Measurements from ENCODE around the gene DLG3. TPM values are rescaled to one million over a fixed set of nuclear protein-coding genes. Genes with fewer than 3 reads are reported as not detected.

Gene DLG3
- total RNA-seq, 1 donor from 2014 or later = 41.8 TPM

DNA sequence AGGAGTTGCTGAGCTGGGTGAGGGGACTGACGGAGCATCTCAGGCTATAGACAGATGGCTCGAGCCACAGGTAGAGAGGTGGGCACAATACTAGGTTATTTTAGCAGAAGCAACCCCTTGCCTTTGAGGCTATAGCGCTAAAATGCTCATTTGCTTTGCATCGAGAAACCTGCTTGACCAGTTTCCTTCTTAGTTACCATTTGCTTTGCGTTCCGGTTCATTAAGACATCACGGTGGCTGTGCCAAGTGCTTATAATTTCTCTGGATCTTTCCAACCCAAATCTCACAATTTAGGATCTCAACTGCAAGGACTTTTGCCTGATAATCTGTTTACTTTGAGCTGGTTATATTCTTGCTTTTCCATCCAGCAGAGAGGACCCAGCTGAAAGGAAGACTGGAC lies 40.8 kb downstream of the DLG3 start:
- Mint-ChIP-seq H3K9me3 (no peaks in the 10 kb centered on the region), H3K4me1 (ENCODE audit: unreplicated experiment) (peaks cover 13% of the 10 kb centered on the region), H3K27ac (no peak overlapping the region), H3K4me3 (no peak overlapping the region), H3K27me3 (no peaks in the 10 kb centered on the region), H3K36me3 (peaks cover 15% of the 10 kb centered on the region)
- TF ChIP-seq, protein P1, sequence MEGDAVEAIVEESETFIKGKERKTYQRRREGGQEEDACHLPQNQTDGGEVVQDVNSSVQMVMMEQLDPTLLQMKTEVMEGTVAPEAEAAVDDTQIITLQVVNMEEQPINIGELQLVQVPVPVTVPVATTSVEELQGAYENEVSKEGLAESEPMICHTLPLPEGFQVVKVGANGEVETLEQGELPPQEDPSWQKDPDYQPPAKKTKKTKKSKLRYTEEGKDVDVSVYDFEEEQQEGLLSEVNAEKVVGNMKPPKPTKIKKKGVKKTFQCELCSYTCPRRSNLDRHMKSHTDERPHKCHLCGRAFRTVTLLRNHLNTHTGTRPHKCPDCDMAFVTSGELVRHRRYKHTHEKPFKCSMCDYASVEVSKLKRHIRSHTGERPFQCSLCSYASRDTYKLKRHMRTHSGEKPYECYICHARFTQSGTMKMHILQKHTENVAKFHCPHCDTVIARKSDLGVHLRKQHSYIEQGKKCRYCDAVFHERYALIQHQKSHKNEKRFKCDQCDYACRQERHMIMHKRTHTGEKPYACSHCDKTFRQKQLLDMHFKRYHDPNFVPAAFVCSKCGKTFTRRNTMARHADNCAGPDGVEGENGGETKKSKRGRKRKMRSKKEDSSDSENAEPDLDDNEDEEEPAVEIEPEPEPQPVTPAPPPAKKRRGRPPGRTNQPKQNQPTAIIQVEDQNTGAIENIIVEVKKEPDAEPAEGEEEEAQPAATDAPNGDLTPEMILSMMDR (conservative IDR thresholded peaks at IDR 0.05) = no peak
- DNase-seq (ENCODE audit: extremely low spot score, unreplicated experiment) = no peak

DNA sequence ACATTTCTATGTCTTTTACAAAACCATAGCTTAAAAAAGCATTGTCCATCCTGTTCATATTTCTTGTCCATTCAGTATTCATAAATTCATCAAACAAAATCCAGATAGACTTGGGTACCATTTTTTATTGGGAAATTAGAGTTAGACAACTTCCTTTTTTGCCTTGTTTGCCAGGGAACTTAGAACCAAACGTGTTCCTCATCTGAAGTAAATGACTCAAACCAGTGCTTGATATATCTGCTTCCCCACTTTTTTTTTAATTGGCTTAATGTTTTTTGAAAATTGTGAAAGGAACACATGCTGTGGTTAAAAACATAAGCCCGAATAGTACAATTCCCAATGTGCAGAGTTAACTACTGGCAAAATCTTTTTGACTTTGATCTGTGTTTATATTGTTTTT lies 44.2 kb downstream of the DLG3 start:
- no peak overlapping the region for H3K4me3 Mint-ChIP-seq

DNA sequence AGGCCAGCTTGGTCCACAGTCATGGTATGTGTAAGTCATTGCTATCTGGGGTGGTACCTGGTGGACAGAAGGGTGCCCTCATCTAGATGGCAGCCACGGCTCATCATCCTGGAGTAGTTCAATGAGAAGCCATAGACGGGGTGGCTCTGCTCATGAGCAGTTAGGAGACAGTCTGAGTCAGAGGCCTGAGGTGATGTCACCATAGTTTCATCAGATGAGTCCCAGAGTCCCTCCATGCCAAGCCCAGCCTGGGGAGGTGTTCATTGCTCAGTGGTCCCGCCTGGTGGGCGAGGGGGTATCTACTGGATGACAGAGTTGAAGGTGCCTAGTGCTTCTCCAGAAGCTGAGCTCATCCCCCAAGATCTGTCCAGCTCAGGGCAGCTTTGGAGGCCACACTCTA lies 49.8 kb downstream of the DLG3 start:
- Mint-ChIP-seq H3K27me3 (no peaks in the 10 kb centered on the region), H3K4me3 (no peak overlapping the region), H3K4me1 (ENCODE audit: unreplicated experiment) (no peaks in the 10 kb centered on the region), H3K9me3 (no peaks in the 10 kb centered on the region), H3K36me3 (peaks cover 15% of the 10 kb centered on the region), H3K27ac (no peak overlapping the region)
- TF ChIP-seq, protein P1 (conservative IDR thresholded peaks at IDR 0.05) = no peak
- DNase-seq (ENCODE audit: extremely low spot score, unreplicated experiment) = no peak

More for the DNA sequence above, 44.2 kb downstream of the DLG3 start:
- no peaks in the 10 kb centered on the region for H3K4me1 Mint-ChIP-seq (ENCODE audit: unreplicated experiment)
- H3K9me3 Mint-ChIP-seq = no peaks in the 10 kb centered on the region
- peaks cover 14% of the 10 kb centered on the region for H3K36me3 Mint-ChIP-seq
- H3K27ac Mint-ChIP-seq = no peak overlapping the region
- no peaks in the 10 kb centered on the region for H3K27me3 Mint-ChIP-seq
- TF ChIP-seq, protein P1 (conservative IDR thresholded peaks at IDR 0.05) = no peak
- no peak for DNase-seq (ENCODE audit: extremely low spot score, unreplicated experiment)

DNA sequence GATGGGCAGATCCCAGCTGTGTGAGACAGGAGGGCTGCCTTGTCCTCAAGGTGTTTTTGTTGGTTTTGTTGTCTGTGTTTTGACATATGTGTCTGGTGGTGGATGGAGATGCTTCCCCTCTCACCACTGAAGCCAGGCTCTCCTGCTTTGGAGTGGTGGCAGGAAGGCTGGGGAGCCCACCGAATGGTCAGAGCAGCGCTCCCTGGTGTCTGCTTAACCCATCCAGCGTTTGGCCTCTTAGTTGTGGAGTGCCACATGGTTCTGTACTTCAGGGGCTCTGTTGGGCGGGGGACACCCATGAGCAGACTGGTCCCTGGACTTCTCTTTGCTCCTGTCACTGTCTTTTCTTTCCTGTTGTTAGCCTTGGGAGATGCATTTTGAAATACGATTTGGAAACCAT lies 51.9 kb downstream of the DLG3 start:
- Mint-ChIP-seq H3K36me3 (peaks cover 8% of the 10 kb centered on the region), H3K27ac (no peak overlapping the region)

DNA sequence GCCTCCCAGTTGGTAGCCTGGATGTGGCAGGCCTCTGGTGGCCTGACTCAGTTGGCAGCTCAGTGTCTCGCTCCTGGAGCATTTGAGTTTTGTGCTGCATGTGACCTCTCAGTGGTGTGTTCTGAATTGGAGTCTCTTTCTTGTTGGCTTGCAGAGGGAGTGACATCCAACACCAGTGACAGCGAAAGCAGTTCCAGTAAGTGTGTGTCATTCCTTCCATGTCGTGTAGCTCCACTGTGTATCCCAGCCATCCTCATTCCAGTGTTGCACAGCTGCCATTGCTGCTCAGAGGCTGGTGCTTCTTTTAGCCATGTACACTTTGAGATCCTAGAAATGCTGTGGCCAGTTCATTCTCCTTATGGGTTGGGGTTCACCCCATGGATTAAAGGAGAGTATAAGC lies 52.4 kb downstream of the DLG3 start:
- H3K9me3 Mint-ChIP-seq = no peaks in the 10 kb centered on the region
- no peak overlapping the region for H3K4me3 Mint-ChIP-seq
- H3K36me3 Mint-ChIP-seq = peaks cover 7% of the 10 kb centered on the region

More for the DNA sequence above, 51.9 kb downstream of the DLG3 start:
- no peaks in the 10 kb centered on the region for H3K27me3 Mint-ChIP-seq
- no peak for DNase-seq (ENCODE audit: extremely low spot score, unreplicated experiment)
- H3K4me1 Mint-ChIP-seq (ENCODE audit: unreplicated experiment) = no peaks in the 10 kb centered on the region
- no peaks in the 10 kb centered on the region for H3K9me3 Mint-ChIP-seq
- H3K4me3 Mint-ChIP-seq = no peak overlapping the region
- TF ChIP-seq, protein P1 (conservative IDR thresholded peaks at IDR 0.05) = no peak

More for the DNA sequence above, 52.4 kb downstream of the DLG3 start:
- TF ChIP-seq, protein P1 (conservative IDR thresholded peaks at IDR 0.05) = no peak
- no peaks in the 10 kb centered on the region for H3K4me1 Mint-ChIP-seq (ENCODE audit: unreplicated experiment)
- DNase-seq (ENCODE audit: extremely low spot score, unreplicated experiment) = no peak
- H3K27me3 Mint-ChIP-seq = no peaks in the 10 kb centered on the region
- H3K27ac Mint-ChIP-seq = no peak overlapping the region
